NCI-H1048 (cell line): ENCODE results near the gene ELAVL1.
A peak's percentile ranks its signal among the peaks of the same experiment; 100 is the strongest.
"Not testable (repeated sequence)": the region's sequence is repeated elsewhere in the genome, so short reads cannot be mapped to it uniquely, and the experiment has no call there.

Experiments
- DNase-seq: peaks from one replicate; lab custom pipeline; 2025; lab: John Stamatoyannopoulos, UW

Gene ELAVL1

GRCh38 chr19:8005534-8006256, at the start of gene ELAVL1:
Gene ELAVL1 (minus strand): TSS chr19:8005641. CDS start chr19:7991815, 13,826 bp downstream.
- peak; percentile 81 for DNase-seq

DNA sequence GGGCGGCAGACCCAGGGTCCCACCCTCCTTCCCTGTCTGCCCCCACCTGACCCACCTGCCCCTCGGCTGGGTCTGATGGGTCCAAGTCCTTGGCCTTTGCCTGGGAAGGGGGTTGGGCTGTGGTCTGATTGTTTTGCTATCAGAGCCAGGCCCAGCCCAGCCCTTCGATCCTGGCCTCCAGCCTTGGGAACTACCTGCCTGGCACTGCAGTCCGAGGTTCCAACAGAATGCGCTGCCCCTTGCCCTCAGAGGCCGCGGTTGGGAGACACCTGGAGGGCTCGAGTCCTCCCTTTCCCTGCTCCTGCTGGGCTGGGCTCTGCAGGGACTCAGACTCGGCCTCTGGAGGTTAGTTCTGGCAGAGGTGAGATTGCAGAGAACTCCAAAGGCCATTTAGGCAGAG, 48.7 kb upstream of the ELAVL1 start:
- no peak for DNase-seq

DNA sequence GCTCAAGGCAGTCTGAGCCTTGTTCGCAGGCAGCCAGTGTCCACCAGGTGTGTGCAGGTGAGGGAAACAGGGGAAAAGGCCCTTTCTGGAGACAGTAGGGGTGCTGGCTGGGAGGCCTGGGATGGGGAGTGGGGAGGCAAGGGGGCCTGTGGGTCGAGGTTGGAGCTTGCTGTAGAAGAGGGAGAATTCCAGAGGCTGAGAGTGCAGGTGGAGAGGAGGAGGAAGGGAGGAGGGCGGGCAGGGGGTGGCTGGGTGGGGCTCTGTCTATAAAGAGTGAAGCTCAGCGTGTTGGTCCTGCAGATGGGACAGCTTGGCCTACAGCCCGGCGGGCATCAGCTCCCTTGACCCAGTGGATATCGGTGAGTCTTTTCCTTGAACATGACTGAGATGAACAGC, 47.0 kb upstream of the ELAVL1 start, which contains the start of gene CCL25:
CCL25 (plus strand) TSS at position 297 of the 396 bp plus-strand sequence. CDS start 290 bp downstream, outside the sequence.
- DNase-seq, result no peak

GRCh38 chr19:8050274-8051096, 45.0 kb upstream of the ELAVL1 start:
- DNase-seq, result peak; percentile 88

GRCh38 chr19:8046569-8047165, 41.2 kb upstream of the ELAVL1 start:
- DNase-seq, result no peak

GRCh38 chr19:8045872-8046568, 40.6 kb upstream of the ELAVL1 start:
- DNase-seq, result no peak

GRCh38 chr19:8044018-8044417, 38.6 kb upstream of the ELAVL1 start:
- DNase-seq, result no peak

DNA sequence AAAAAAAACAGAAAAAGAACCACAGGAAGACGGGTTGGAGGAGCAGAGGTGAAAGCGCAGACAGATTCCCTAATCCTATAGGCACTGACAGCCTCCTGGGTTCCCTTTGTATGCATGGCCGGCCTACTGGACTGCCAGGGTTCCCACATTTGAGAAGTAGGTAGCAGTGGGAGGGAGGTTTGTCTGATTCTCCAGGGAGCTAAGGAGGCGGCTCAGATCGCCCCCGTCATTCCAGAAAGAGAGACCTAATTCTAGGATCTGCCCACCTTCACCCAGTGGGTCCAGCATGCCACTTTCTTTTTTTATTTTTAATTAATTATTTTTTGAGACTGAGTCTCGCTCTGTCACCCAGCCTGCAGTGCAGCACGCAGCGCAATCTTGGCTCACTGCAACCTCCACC, 37.5 kb upstream of the ELAVL1 start:
- no peak for DNase-seq

DNA sequence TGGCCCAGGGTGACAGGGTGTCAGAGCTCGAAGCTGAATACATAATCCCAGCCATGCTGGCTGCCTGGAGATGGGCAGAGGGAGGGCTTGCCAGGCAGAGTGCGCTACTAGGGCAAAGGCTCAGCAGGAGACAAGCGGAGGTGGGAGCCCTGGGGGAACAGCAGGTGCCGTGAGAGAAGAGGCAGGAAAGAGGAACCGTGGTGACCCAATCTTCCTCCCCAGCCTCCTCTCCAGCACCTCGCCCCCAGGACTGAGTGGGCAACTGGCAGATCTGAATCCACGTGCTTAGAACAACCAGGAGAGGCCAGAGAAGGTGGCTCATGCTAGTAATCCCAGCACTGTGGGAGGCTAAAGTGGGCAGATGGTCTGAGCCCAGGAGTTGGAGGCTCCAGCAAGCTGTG, 36.1 kb upstream of the ELAVL1 start:
- no peak for DNase-seq

DNA sequence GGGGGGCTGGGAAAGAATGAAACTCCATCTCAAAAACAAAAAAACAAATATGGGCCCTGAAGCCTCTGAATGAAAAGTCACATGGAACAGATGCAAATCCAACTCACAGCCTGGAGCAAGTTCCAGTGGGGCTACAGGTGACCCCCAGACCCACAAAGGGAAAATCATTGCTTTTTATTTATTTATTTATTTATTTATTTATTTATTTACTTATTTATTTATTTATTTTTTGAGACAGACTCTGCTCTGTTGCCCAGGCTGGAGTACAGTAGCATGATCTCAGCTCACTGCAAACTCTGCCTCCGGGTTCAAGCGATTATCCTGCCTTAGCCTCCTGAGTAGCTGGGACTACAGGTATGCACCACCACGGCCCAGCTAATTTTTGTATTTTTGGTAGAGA, 33.8 kb upstream of the ELAVL1 start:
- DNase-seq, result no peak

DNA sequence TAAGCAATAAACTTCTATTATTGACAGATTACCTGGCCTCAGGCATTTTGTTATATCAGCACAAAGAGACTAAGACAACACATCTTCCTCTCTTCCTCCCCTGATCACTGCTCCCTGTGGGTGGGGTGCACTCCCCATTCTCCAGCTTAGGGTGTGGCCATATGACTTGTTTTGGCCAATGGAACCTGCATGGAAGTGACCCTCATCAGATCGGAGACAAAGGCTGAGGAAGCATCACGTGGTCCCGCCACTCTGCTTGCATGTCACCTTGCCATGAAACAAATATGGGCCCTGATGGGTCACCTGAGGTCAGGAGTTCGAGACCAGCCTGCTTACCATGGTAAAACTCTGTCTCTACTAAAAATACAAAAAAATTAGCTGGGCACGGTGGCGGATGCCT, 33.4 kb upstream of the ELAVL1 start:
- no peak for DNase-seq

- DNase-seq, result no peak
Measured at GRCh38 chr19:8036434-8037099, 31.1 kb upstream of the ELAVL1 start.

- no peak for DNase-seq
Measured at GRCh38 chr19:8034178-8034525, 28.7 kb upstream of the ELAVL1 start.

GRCh38 chr19:8033287-8034177, 28.1 kb upstream of the ELAVL1 start:
- DNase-seq, result not testable (repeated sequence)

DNA sequence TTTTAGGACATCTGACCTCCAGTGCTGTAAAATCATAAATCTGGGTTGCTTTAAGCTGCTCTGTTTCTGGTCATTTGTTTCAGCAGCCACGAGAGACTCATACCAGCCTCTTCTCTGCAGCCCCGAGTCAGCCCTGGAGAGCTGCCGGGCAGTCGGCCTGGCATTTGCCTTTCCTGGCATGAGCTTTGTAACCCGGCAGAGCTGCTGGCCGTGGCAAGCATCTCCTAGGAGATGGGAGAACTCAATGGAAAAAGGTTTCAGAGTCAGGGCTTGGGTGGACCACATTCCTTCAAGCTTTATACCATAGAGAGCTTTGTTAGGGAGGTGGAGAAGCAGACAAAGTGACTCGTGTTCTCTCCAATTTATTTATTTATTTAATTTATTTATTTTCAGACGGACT, 25.5 kb upstream of the ELAVL1 start:
- DNase-seq, result no peak

DNA sequence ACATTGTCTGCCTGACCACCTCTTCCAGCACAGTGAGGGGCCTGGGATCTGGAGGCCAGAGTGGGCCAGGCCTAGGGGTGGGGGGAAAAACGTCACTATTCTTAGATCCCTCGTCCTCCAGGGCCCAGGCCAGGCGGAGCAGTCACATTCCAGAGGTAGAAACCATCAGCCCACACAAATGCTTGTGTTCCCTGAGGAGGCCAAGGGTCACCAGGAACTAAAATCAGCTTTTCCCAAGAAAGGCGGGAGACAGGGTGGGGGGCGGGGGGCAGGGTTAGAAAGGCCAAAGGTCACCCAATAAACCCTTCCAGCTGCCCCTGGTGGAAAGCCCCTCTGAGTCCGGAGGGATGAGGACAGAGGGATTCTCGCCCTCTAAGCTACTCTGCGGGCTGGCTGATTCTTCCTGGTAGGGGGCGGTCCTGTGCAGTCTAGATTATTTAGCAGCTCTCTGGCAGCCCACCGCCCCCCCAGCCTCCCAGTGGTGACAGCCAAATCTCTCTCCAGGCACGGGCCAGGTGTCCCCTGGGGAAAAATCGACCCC, 23.6 kb upstream of the ELAVL1 start:
- no peak for DNase-seq

DNA sequence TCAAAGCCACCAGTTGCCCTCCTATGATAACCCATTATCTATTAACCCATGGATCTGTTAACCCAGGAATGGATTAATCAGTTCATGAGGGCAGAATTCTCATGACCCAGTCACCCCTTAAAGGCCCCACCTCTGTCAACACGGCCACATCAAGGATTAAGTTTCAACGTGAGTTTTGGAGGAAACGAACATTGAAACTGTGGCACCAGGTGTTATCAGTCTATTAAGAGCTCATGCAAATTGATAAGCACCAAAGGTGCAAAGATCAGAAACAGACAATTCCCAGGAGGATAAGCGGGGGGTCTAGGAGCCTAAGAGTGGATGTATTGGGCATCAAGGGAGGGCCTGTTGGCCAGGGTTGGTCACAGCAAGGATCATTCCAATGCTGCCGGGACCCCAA, 19.9 kb upstream of the ELAVL1 start:
- no peak for DNase-seq

- not testable (repeated sequence) for DNase-seq
Measured at GRCh38 chr19:8024256-8024655, 18.8 kb upstream of the ELAVL1 start.

- DNase-seq, result no peak
Measured at GRCh38 chr19:8023371-8023770, 17.9 kb upstream of the ELAVL1 start.

GRCh38 chr19:8022275-8022674, 16.8 kb upstream of the ELAVL1 start:
- DNase-seq, result no peak
